T1000 (cell line): ENCODE results near the gene APOBR.
"Not testable (repeated sequence)": the region's sequence is repeated elsewhere in the genome, so short reads cannot be mapped to it uniquely, and the experiment has no call there.

Experiments
- DNase-seq: peaks from one replicate; lab custom pipeline; 2025; ENCODE audit warnings: mixed read lengths; lab: John Stamatoyannopoulos, UW

Gene APOBR

GRCh38 chr16:28498666-28499381 is 4.4 kb downstream of the APOBR start:
- no peak for DNase-seq

DNA sequence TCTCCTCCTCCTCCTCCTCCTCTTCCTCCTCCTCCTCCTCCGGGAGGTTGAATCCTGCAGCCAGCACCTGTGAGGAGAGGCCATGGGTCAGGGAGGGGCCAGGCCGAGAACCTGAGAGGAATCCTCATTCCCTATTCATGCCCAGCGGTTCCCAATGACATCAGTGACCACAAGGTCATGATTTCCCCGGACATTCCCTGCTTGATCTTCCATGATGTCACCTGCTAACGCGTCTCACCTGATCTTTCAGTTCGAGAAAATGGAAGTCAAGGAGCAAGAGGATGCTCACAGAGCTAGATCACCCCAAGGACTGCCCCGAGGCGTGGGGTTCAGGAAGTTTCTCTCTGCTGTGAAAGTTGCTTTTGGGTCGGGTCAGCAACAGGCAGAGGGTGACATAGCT is 5.4 kb downstream of the APOBR start:
- DNase-seq: no peak

DNA sequence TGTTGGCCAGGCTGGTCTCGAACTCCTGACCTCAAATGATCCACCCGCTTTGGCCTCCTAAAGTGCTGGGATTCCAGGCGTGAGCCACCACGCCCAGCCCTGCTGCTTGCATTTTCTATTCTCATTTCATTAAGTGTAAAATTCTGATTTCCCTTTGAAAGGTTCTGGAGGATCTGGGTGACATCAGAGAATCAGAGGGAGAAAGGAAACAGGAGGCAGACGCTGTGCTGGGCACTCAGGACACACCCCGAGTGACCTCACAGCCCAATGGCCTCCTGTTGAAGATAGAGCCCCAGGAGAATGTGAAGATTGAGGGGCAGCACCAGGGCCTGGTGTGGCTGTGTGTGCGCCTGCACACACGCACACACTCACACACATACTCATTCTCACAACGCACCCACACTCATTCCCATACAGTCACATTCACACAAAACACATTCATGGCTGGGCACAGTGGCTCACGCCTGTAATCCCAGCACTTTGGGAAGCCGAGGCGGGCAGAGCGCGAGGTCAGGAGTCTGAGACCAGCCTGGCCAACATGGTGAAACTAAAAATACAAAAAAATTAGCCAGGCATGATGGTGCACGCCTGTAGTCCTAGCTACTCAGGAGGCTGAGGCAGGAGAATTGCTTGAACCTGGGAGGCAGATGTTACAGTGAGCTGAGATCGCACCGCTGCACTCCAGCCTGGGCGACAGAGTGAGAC is 6.2 kb downstream of the APOBR start:
- not testable (repeated sequence) for DNase-seq

- no peak for DNase-seq
Observed at GRCh38 chr16:28501258-28502232, 7.1 kb downstream of the APOBR start.

DNA sequence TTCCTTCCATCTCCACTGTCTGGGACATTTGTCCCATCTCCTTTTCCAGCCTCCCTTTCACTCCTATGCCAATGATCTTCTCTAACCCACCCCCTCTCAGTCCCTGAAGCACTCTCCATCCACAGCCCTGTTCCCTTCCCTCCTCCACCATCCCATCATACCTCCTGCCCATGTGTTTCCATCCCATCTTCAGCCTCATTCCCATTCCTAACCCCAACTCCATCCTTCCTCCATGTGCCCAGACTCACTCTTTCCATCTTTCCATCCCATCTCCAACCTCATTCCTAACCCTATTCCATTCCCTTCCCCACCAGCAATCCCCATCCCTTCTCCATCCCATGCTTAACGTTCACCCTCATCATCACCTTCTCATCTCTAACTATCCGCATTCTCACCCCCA is 7.8 kb downstream of the APOBR start:
- no peak for DNase-seq

DNA sequence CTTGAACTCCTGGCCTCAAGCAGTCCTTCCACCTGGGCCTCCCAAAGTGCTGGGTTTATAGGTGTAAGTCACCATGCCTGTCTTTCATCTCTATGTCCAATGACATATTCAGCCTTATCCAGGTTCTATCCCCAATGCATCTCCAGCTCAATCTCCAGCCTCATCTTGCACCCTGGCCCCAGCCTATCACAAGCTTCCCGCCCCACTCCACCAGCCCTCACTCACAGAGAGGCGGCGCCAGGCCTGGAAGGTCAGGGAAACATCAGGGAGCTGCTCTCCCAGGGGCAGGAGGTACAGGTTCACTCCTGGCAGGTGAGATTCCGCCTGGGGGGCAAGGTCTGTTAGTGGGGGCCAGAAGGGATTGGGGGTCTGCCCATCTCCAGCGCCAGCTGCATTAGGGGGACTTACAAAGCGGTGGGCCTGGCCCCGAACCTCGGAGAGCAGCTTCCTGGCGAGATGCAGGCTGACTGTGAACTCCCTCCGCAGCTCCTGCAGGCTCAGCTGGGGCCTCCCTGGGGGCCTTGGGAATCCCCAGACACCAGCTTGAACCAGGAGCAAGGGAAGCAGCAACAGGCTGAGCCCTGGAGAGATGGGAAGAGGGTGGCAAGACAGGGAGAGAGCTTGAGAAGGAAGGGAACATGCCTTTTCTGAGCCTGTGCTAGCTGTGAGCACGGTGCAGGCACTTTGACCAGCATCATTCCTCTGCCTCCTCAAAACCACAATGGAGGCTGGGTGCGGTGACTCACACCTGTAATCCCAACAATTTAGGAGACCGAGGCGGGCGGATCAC is 9.2 kb downstream of the APOBR start:
- no peak for DNase-seq

DNA sequence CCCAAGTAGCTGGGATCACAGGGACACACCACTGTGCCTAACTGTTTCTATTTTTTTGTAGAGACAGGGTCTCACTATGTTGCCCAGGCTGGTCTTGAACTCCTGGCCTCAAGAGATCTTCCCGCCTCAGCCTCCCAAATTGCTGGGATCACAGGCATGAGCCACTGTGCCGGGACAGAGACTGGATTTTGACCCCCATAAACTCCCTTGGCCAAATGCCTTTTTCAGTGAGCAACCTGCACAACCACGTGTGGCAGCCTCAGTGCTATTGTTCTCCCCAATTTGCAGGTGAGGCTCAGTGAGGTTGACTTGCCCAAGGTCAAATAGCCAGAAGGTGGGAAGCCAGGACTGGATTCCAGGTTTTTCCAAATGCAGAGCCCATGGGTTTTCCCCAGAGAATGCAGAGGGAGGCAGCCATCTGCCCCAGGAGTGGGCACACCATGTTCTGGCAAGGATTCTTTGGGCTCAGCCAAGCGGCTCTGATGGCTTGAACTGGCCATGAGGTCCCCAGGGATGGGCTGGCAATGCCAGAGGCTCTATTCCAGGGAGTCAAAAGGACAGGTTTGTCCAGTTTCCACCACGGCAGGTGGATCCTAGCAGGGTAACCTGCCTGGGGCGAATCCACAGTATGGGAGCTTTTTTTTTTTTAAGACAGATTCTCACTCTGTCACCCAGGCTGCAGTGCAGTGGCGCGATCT is 10.4 kb downstream of the APOBR start:
- no peak for DNase-seq

GRCh38 chr16:28505489-28506137 is 11.2 kb downstream of the APOBR start:
- DNase-seq: no peak

DNA sequence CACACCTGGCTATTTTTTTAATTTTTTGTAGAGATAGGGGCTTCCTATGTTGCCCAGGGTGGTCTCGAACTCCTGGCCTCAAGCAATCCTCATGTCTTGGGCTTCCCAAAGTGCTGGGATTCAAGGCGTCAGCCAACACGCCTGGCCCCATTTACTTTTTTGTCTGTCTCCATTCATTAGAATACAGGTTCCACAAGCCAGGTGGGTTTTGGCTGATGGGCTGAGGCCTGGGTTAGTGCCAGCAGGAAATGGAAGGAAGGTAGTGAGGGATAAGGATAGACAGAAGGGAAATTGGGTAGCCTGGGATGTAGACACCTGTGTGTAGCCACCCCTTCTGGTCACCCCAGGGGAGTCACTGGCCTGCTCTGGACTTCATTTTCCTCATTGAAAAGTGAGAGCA is 16.6 kb downstream of the APOBR start:
- DNase-seq: no peak

DNA sequence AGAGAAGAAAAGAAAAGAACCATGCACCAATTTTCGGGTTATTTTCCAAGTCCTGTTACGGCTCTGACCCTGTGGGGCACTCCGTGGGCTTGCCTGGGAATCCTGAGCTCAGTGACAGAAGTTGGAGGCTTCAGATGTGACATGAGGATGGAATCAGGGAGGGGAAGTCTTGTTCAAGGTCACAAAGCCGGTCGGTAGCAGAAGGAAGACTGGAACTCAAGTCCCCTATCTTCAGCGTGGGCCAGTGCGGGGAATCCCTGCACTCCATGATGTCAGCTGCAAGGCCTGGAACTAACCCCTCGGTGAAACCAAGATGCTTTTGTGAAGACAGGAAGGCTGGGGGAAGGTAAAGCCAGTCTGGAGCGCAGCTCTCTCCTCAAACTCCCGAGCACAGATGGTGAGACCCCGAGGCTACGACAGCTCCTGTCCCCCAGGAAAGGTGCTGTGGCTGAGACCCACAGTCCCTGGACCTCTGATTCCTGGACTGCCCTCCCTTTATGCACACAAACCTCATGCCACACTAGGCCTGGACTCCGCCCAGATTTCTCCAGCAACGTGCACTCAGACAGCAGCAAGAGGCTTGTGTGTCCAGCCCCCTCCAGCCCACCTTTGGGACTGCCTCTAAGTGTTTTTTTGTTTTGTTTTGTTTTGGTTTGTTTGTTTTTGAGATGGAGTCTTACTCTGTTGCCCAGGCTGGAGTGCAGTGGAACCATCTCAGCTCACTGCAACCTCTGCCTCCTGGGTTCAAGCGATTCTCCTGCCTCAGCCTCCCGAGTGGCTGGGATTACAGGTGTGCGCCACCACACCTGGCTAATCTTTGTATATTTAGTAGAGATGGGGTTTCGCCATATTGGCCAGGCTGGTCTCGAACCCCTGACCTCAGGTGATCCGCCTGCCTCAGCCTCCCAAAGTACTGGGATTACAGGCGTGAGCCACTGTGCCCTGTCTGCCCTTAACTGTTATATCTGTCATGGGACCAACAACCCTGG is 17.7 kb downstream of the APOBR start:
- no peak for DNase-seq

GRCh38 chr16:28513484-28514181 is 19.2 kb downstream of the APOBR start:
- DNase-seq: no peak

DNA sequence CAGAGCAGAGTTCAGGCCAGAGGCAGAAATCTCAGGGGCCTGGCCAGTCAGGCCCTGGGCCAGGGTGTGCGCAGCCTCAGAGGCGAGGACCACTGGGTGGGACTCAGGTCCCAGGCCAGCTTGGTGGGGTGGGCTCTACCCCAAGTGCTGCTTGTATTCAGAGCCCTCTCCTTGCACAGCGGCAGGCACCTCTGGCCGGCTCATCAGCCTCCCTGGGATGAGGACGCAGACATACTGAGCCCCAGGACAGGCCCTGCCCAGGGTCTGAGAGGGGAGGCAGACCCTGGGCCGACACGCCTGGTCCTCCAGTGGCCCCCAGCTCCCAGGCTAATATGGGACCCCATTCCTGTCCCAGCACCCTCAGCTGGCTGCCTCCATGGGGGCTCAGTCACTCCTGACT is 19.8 kb downstream of the APOBR start:
- no peak for DNase-seq

- no peak for DNase-seq
Observed at GRCh38 chr16:28520672-28521071, 26.2 kb downstream of the APOBR start.

DNA sequence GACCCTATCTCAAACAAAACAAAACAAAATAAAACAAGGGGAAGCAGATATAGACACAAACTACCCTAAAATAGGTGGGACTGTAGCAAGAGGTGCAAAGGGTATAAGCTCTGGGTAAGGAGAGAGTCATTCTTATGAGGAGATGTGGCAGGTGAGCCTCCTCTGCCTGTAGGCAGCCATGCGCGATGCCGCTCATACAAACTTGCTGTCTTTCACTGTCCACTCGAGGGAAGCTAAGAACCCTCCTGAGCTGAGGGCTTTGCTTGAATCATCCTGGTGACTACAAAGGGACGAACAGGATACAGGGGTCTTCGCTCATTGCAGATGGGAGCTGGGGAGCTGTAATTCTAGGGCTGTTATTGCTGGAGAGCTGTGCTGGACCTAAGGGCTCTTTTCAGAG is 27.0 kb downstream of the APOBR start:
- no peak for DNase-seq

GRCh38 chr16:28522792-28523191 is 28.3 kb downstream of the APOBR start:
- no peak for DNase-seq

DNA sequence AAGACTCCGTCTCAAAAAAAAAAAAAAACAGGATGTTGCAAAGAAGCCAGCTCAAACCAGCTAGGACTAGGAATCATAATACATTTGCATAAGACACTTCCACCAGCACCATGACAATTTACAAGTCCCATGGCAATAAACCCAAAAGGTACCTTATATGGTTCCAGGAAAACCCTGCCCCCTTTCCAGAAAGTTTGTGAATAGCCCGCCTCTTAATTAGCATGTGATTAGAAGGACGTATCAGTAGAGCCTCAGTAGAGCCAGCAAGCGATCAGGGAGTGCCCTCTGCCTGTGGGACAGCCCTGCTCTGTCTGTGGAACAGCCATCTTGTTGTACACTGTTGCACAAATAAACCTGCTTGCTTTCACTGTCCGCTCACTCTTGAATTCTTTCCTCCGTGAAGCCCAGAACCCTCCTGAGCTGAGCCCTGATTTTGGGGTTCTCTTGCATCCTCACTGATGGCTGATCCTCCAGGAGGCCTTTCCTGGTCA is 30.3 kb downstream of the APOBR start:
- no peak for DNase-seq

DNA sequence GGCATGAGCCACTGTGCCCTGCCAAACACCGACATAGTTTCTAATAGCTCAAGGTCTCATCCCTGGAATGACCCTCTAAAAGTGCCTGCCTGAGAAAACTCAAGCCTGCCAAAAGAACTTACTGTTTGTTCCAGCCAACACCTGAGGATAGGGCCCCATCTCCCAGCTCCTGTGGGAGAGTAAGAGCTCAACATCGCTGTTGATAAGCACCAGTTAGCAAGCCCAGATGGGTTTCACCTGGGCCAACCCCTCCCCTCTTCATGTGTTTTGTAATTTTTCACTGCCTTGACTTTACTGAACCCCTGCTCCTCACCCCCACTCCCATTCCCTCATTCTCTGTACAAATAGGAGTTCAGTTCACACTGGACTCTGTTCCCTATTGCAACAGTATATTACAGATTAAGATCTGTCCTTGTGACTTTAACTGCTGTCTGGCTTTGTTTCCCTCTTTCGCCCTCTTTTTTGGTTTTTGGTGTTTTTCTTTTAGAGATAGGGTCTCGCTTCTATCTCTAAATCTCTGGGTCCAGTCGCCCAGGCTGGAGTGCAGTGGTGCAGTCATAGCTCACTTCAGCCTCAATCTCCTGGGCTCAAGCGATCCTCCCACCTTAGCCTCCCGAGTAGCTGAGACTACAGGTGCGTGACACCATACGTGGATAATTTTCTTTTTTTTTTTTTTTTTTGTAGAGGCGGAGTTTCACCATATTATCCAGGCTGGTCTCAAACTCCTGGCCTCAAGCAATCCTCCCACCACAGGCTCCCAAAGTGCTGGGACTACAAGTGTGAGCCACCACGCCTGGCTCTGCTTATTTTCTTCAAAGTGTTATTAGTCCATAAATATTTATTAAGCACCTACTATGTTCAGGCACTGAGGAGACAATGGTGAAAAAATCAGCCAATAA is 32.0 kb downstream of the APOBR start:
- no peak for DNase-seq
